Measurements from ENCODE around the gene ATP1A1.

Gene ATP1A1

DNA sequence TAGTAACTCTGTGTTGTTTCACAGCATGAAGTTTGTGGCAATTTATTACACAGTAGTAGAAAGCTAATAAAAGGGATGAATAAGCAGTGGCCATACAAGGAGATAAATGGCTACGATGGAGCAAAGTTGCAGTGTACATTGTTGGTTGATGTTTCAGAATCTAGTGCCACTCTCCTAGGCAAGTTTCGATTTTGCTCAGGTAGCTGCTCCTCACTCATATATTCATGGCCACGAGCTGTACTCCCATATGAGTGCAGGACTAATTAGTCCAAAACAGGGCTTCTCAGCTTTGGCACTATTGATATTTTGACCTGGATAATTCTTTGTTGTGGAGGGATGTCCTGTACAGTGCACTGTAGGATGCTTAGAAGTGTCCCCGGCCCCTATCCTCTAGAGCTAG is 30.0 kb upstream of the ATP1A1 start:
- H3K4me3 ChIP-seq (ENCODE audit: low read length) = no peak overlapping the region
- TF ChIP-seq, protein P1, sequence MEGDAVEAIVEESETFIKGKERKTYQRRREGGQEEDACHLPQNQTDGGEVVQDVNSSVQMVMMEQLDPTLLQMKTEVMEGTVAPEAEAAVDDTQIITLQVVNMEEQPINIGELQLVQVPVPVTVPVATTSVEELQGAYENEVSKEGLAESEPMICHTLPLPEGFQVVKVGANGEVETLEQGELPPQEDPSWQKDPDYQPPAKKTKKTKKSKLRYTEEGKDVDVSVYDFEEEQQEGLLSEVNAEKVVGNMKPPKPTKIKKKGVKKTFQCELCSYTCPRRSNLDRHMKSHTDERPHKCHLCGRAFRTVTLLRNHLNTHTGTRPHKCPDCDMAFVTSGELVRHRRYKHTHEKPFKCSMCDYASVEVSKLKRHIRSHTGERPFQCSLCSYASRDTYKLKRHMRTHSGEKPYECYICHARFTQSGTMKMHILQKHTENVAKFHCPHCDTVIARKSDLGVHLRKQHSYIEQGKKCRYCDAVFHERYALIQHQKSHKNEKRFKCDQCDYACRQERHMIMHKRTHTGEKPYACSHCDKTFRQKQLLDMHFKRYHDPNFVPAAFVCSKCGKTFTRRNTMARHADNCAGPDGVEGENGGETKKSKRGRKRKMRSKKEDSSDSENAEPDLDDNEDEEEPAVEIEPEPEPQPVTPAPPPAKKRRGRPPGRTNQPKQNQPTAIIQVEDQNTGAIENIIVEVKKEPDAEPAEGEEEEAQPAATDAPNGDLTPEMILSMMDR (conservative IDR thresholded peaks at IDR 0.05; ENCODE audit: low read length) = no peak
- no peak for DNase-seq (ENCODE audit: low read depth)

DNA sequence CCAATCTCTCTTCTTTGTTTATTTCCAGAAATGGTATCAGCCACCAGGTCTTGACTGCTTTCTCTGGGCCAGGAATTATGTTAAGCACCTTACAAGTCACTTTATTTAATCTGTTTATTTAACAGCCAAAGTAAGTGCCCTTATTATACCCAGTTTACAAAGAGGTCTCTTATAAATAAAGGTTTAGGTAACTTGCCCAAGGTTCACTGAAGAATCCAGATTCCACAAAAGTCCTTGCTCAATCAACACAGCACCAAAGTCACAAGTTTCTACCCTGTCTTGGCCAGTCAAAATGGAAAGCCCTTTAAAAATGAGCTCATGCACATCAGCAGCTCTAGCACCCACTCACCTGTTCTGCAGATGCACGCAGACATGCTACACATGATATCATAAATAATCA is 28.0 kb upstream of the ATP1A1 start:
- no peak for DNase-seq (ENCODE audit: low read depth)
- H3K4me3 ChIP-seq (ENCODE audit: low read length) = no peak overlapping the region
- TF ChIP-seq, protein P1 (conservative IDR thresholded peaks at IDR 0.05; ENCODE audit: low read length) = no peak

DNA sequence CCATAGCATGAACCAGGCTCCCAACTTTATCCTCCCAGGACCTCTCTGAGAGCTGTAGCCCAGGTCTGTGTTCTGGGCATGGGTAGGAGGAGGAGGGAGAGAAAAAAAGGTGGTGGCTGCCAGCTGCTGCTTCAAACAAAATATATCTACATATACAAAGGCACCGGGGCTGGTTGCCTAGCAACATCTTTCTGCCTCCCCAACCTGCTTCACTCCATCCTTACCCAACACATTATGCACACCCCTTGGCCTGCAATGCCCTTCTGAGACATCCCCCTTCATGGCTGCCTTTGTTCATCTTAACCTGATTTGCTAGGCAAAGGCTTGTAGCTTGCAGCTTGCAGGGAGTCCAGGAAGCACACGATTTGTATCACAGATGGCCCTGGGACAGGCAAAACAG is 27.2 kb upstream of the ATP1A1 start:
- TF ChIP-seq, protein P1 (conservative IDR thresholded peaks at IDR 0.05; ENCODE audit: low read length) = no peak
- H3K4me3 ChIP-seq (ENCODE audit: low read length) = no peak overlapping the region
- DNase-seq (ENCODE audit: low read depth) = no peak

DNA sequence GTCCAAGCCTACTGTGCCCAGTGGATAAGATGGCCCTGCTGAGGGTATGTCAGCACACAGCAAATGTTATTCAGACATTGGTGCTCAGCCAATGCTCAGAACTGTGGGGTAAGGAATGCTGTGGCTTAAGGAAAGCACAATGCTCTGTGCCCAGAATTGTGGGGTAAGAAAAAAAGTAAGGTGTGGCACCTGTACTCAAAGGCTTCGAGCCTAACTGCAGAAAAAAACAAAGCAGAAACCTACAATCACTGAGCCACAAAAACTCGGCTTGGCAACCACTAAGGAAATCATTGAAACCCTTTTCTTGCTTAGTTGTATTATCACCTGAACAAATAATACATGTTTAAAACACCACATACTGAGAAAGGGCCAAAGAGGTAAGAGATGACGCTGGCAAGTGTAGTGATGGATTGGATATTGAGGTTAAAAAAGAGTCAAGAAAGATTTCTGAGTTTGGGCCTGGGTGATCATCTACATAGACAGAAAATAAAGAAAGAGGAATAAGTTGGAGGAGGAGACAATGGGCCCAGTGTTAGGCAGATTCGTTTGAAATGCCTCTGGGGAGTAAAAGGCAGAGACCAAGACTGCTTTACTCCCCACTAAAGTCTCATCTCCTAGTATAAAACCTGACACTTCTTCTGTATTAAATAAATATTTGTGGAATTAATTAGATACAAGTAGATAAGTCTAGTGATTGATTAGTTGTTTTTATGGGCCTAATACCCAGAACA is 25.9 kb upstream of the ATP1A1 start:
- no peak for DNase-seq (ENCODE audit: low read depth)
- TF ChIP-seq, protein P1 (conservative IDR thresholded peaks at IDR 0.05; ENCODE audit: low read length) = no peak
- H3K4me3 ChIP-seq (ENCODE audit: low read length) = no peak overlapping the region

DNA sequence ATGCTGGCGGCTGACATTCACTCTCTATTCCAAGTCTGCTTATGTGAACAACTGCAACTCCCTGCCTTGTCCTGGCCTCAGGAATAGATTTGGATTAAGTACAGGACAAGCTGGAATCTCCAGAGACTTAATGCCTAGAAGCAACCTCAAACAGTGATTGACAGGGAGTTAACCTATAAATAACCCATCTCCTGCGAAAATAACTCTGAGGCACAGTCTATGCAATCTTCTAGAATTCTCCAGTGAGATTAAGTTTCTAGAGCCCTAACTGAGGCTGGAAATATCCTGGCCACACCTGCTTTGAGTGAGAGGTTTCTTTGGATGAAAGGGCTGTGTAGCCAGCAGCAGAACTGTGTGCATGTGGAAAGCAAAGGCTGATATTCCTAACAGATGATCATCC is 25.3 kb upstream of the ATP1A1 start:
- H3K4me3 ChIP-seq (ENCODE audit: low read length) = no peak overlapping the region
- DNase-seq (ENCODE audit: low read depth) = no peak
- TF ChIP-seq, protein P1 (conservative IDR thresholded peaks at IDR 0.05; ENCODE audit: low read length) = no peak

DNA sequence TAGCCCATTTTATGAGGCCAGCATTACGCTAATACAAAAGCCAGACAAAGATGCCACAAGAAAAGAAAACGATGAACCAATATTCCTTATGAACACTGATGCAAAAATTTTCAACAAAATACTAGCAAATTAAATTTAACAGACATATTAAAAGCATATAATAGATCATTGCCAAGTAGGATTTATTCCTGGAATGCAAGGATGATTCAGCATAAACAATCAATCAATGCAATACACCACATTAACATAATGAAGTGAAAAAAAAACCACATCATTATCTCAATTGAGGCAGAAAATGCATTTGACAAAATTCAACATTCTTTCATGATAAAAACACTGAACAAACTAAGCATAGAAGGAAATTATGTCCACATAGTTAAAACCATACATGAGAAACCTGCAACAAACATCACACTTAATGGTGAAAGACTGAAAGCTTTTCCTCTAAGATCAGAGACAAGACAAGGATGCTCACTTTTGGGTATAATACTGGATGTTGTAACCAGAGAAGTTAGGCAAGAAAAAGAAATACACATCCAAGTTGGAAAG is 22.9 kb upstream of the ATP1A1 start:
- TF ChIP-seq, protein P1 (conservative IDR thresholded peaks at IDR 0.05; ENCODE audit: low read length) = no peak
- no peak overlapping the region for H3K4me3 ChIP-seq (ENCODE audit: low read length)
- DNase-seq (ENCODE audit: low read depth) = no peak

DNA sequence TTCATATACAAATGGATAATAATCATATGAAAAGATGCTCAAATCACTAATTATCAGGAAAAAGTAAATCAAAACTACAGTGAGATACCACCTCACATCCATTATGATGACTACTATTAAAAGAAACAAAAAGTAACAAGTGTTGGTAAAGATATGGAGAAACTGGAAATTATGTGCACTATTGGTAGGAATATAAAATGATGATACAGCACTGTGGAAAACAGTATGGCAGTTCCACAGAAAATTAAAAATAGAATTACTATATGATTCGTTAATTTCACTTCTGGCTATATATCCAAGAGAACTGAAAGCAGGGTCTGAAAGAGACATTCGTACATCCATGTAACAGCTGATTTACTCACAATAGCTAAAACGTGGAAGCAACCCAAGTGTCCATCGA is 21.1 kb upstream of the ATP1A1 start:
- no peak overlapping the region for H3K4me3 ChIP-seq (ENCODE audit: low read length)
- no peak for DNase-seq (ENCODE audit: low read depth)
- TF ChIP-seq, protein P1 (conservative IDR thresholded peaks at IDR 0.05; ENCODE audit: low read length) = no peak
